NK-92 (cell line): ENCODE results near the gene MED29.

Experiments
- DNase-seq: peaks from one replicate; lab custom pipeline; 2025; ENCODE audit not compliant: unreplicated experiment; lab: John Stamatoyannopoulos, UW

The MED29 gene

DNA sequence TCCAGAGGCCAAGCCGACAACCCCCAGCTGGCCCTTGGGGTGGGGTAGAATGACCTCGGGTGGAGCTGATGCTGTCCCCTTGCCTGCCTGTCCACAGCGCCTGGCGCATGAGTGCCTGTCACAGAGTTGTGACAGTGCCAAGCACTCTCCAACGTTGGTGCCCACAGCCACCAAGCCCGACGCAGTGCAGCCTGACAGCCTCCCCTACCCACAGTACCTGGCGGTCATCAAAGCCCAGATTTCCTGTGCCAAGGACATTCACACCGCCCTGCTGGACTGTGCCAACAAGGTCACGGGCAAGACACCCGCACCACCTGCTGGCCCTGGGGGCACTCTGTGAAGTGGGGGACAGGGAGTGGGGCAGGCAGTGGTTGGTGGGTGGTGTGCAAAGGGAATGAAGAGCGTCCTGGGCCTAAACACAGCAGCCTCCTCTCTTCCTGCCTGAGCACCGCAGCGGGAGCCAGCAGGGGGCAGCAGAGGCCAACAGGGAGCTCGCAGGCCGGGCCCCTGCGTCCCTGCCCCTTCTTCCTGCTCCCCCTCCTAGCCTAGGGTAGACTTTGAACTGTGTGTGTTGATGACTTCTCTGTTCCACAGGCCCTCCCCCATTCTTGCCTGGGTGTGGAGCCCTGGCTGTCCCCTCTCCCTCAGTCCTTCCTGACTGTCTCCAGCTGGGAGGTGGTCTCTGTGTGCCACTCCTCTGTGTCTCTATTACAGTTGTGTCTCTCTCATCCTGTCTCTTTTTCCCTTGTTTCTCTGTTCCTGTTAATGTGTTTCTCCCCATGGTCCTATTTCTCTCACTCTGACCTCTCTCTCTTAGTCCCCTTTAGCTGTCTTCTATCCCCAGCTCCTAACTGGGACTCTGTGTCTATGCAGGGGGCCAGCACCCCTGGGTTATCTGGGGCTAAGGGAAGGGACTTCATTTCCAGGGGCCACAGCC lies 6.5 kb downstream of the MED29 start:
- DNase-seq = peak; percentile 45

DNA sequence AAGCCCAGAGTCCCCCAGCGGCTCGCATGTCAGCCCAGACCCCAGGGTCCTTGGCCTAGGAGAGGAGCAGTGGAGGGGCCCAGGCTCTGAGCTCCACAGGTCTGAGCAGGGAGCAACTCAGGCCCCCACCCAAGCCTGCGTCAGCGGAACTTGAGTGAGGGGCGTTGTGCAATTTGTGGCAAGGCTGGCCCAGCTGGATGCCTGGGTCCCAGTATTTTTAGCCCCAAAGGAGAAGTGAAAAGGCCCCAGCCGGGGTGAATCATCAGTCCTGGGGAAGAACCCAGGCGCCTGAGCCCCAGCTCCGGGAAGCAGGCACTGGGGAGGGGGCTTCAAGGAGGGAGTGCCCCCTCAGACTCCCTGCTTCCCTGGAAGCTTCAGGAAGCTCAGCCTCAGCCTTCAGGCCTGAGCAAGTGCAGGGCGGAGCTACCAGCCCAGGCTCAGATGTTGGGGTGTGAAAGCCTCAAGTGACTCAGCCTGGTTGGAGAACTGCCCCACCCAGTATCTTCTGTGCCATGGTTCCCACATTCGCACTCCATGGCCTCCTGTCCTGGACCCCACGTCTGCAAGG lies 7.2 kb downstream of the MED29 start:
- DNase-seq = no peak

DNA sequence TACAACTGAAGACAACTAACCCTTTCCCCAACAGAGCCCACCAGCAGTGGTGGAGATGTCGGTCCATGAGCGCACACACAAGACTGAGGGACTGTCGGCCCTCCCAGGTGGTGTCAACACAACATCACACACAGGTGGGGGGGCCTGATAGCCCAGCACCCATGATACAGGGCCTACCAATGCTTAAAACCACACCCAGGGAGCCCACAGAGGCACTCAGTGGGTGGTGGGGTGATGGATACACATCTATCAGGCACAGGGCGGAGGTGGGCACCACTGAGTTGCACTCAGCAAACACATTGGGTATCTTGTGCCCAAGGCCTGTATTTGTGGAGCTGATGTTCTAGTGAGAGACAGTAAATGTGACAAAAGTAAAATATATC lies 8.5 kb downstream of the MED29 start:
- DNase-seq = no peak

DNA sequence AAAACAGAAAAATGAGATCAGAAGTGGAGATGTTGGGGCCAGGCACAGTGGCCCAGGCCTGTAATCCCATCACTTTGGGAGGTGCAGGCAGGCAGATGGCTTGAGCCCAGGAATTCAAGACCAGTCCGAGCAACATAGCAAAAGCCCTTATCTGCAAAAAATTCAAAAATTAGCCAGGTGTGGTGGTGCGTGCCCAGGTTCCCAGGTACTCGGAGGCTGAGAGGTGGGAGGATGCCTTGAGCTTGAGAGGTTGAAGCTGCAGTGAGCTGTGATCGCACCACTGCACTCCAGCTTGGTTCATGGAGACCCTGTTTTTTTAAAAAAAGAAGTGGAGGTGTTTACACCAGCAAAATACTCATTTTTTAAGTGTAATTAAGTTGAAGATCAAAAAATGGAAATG lies 8.9 kb downstream of the MED29 start:
- DNase-seq = no peak

DNA sequence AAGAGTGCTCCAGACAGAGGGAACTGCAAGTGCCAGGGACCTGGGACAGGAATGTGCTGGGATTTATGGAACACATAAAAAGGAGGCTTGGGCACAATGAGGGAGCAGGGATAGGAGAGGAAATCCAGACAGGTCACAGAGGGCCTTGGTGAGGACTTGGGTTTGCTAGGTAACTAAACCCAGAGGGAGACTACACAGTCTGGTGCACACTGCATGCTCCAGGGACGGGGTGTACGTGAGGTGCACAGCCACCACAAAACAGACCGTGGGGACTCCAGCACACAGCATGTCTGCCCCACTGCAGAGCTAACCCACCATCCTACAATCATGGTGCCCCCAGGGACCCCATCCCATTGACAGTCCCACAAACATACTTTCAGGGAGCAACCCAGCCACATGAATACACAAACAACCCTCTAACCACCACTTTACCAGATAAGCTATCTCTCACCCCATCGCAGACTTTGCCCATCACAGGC lies 9.9 kb downstream of the MED29 start:
- no peak for DNase-seq

DNA sequence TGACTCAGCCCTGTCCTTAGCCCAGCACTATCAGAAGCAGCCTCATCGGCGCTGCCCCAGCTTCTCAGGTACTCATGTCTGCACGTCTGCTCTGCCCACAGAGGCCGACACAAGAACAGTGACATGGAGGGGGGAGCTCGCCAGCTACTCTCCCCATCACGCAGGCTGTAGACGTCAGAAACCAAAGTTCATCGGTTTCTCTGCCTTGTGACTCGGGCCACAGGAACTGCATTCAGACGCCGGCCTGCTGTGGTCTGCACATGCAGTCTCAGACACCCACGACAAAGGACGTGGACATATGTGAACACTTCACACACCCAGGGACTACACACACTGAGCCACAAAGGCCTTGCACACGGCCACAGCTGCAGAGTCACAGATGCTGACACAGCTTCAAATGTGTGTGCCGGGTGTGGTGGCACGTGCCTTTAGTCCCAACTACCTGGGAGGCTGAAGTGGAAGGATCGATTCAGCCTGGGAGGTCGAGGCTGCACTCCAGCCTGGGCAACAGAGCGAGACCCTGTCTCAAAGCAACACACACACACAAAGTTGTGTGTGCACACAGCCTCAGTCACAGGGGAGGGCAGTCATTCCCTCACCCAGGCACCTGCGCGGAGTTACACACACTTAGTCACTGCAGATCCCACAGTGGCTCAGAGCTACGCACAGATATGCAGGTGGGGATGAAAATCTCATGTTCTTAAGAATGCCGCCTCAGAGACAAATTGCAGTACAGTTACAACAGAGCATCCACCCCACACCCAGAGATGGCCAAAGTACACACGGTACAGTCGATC lies 10.6 kb downstream of the MED29 start:
- DNase-seq = peak; percentile 41

DNA sequence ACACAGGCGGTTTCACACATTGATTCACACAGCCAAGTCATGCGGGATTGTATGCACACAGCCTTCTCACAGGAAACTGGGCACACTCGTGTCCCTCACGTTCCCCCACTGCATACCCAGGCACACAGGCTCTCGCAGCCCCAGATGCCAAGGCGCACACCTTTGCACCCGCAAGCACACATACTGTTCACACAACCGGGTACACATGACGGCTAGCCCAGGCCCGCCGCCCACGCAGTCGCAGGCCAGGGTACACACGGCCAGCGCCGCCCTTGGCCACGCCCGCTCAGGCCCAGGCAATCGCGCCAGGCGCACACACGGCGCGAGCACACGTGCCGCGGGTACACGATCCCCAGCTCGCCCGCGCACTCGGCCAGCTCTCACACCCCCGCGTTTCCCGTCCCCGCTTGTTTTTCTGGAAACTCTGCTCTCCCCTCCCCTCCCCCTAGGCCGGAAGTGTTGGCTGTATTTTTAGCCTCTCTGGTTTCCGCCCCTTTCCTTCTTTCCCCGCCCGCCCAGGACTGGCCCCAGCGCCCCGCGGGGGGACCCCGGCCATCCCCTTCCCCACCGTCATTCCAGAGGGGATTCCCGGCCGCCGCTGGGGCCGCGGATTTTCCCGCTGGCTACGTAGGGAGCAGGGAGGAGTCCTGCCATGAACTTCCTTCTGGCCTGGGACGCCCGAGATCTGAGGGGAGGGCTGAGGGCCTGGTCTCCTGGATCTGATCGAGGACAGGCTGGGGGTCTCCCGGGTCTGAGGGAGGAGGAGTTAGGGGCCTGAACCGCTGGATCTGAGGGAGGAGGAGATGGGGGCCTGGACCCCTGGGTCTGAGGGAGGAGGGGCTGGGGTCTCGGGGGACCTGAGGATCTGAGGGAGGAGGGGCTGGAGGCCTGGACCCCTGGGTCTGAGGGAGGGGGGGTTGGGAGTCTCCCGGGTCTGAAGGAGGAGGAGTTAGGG lies 11.4 kb downstream of the MED29 start:
- DNase-seq = peak; percentile 33

DNA sequence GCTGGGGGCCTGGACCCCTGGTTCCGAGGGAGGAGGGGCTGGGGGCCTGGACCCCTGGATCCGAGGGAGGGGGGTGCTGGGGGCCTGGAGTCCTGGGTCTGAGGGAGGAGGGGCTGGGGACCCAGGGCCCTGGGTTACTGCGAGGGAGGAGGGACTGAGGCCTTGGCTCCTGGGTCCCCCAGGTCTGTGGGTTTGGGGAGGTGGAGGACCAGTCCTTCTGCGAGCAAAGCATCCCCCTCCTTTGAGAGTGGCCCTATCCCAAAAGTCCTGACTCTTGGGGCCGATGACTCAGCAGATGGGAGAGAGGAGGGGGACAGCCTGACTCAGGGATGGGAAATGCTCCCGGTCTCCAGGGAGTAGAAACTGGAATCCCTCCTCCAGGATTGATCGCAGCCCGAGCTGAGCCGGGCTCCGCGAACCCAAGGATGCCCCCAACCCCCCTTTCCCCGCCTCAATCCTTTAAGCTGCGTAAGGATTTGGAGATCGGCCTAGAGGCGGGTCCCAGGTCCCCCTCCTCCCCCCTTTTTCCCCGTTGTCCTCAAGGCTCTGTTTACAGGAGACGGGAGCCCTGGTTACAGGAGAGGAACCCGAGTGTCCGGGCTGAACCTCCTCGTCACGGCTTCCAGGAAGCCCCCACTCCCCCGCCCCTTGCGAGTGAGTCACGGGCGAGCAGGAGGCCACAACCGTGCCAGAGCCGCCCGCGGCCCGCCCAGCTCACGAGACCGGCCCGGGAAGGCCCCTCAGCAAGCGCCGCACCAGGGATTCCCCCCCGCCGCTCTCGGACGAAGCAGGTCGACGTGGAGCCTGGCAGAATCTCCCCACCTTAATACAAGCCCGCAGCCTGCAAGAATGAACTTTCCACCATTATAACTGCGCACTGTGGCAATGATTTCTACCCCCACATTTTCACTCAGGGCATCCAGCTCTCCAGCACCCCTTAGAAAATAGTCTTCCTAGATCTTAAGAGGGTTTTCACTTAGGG lies 12.4 kb downstream of the MED29 start:
- peak; percentile 65 for DNase-seq

DNA sequence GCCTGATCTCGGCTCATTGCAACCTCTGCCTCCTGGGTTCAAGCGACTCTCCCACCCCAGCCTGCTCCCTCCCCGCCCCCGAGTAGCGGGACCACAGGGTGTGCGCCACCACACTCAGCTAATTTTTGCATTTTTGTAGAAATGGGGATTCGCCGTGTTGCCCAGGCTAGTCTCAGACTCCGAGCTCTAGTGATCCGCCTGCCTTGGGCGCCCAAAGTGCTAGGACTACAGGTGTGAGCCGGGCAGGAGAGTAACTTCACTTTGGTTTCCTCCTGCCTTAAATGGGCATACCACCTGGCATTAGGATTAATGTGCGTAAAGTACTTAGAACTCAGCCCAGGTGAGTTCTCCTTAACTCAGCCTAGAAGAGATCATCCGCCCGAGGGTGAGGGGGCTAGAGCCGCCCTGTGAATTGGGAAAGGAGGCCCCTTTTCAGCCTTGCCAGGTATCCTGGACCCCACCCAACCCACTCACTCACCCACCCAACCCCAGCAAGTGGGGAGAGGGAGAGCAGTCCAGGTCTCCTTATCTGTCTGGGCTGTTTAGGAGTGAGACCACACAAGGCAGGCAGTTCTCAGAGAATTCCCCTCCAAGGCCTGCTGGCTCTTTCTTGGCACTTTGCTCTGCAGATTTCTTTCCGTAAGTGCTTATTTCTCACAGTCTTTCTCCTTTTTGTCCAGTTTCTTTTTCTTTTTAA lies 14.2 kb downstream of the MED29 start:
- DNase-seq = no peak

DNA sequence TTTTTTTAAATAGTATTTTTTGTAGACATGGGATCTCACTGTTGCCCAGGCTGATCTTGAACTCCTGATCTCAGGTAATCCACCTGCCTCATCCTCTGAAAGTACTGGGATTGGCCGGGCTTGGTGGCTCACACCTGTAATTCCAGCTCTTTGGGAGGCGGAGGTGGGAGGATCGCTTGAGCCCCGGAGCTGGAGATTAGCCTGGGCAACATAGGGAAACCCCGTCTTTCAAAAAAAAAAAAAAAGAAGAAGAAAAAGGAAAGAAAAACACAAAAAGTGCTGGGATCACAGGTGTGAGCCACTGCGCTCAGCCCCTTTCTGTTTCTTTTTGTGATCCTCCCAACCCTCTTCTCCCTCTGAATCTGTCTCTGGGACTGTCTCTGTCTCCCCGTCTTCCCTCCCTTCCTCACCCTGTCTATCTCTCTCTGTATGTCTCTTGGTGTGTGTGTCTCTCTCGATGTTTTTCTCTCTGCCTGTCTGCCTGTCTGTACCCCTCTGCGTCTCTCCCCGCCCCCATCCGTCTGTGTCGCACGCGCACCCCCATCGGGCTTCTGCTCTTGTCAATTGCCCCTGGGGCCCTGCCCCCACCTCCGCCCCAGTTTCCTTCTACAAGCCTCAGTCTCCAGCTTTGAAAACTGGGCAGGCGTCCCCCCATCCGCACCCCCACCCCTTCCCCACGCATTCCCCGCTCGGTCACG lies 14.9 kb downstream of the MED29 start:
- DNase-seq = peak; percentile 28

DNA sequence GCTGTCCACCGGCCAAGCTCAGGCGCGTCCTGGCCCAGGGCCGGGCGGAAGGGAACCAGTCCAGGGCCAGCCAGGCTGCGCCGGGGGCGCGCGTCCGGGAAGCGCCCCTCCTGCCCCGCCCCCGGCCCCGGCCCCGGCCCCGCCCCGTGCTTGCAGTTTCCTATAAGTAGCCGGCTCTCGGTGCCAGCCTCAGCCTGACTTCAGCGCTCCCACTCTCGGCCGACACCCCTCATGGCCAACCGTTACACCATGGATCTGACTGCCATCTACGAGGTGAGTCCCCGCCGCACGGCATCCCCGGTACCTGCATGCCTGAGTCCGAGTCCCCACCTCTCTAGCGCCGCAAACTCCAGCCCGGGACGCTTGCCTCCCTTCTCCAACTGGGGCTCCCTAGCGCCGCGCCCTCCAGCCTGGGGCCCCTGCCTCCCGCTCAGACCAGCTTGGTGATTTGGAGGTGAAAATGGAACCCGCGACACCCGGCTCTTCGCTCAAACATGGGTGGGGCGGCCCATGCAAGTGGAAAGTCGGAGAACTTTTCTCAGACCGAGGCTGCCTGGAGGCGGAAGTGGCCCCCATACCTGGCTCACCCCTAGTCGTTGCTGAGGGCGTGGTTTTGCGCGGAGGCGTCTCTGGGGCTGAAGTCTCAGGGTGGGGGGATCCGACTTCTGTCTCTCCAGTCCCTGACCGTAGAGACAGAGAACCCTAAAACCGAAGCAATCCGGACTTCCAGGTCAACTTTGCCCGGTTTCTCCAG lies 15.7 kb downstream of the MED29 start, which contains the start of gene ZFP36:
Gene ZFP36 (plus strand): TSS at position 192 of the 754 bp plus-strand sequence. CDS start 58 bp downstream, at position 250.
- DNase-seq = no peak

DNA sequence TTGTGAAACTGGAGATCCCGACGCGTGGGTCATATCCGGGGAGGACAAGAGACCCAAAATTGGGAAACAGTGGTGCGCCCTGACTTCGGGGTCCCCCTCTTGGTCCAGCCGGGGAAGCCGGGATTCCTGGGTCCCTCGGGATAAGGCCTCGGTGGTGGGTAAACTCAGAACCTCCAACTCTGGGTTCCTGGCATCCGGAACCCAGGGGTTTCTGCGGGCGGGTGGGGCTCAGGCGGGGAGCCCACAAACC lies 16.2 kb downstream of the MED29 start:
- DNase-seq = no peak

DNA sequence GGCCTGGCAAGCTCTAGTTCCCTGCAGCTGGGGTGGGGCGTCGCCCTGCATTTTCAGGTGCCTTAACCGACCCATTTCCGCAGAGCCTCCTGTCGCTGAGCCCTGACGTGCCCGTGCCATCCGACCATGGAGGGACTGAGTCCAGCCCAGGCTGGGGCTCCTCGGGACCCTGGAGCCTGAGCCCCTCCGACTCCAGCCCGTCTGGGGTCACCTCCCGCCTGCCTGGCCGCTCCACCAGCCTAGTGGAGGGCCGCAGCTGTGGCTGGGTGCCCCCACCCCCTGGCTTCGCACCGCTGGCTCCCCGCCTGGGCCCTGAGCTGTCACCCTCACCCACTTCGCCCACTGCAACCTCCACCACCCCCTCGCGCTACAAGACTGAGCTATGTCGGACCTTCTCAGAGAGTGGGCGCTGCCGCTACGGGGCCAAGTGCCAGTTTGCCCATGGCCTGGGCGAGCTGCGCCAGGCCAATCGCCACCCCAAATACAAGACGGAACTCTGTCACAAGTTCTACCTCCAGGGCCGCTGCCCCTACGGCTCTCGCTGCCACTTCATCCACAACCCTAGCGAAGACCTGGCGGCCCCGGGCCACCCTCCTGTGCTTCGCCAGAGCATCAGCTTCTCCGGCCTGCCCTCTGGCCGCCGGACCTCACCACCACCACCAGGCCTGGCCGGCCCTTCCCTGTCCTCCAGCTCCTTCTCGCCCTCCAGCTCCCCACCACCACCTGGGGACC lies 16.6 kb downstream of the MED29 start:
- no peak for DNase-seq

DNA sequence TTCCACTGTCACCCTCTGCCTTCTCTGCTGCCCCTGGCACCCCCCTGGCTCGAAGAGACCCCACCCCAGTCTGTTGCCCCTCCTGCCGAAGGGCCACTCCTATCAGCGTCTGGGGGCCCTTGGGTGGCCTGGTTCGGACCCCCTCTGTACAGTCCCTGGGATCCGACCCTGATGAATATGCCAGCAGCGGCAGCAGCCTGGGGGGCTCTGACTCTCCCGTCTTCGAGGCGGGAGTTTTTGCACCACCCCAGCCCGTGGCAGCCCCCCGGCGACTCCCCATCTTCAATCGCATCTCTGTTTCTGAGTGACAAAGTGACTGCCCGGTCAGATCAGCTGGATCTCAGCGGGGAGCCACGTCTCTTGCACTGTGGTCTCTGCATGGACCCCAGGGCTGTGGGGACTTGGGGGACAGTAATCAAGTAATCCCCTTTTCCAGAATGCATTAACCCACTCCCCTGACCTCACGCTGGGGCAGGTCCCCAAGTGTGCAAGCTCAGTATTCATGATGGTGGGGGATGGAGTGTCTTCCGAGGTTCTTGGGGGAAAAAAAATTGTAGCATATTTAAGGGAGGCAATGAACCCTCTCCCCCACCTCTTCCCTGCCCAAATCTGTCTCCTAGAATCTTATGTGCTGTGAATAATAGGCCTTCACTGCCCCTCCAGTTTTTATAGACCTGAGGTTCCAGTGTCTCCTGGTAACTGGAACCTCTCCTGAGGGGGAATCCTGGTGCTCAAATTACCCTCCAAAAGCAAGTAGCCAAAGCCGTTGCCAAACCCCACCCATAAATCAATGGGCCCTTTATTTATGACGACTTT lies 17.4 kb downstream of the MED29 start:
- no peak for DNase-seq

DNA sequence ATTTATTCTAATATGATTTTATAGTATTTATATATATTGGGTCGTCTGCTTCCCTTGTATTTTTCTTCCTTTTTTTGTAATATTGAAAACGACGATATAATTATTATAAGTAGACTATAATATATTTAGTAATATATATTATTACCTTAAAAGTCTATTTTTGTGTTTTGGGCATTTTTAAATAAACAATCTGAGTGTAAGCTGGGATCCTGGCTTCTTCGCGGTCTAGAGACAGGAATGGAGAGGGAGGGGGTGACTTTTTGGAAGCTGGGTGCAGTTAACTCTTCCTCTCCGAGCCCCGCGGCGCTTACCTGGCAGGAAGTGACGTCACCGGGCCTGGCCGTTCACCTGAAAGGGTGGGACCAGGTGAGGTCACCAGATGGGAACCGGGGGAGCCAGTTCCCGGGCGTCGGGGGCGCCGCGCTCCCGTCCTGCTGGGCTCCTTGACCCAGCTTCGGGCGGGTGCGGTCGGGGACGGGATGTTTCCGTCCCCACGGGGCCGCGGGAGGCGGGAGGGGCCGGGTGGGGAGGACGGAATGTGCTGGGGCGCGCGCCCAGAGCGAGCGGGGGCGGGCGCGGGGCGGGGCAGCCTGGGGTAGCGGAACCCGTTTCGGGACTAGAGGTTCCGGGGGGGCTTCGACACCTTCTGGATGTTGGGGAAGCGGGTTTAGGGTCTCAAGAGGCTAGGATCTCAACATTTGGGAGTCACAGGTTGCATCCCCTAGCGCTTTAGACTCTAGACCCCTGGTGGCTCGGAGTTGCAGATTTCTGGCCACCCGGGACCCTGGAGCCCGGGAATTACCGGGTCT lies 18.2 kb downstream of the MED29 start:
- DNase-seq = peak; percentile 27
